ENCODE results near the gene TPD52L2.
"Not testable (repeated sequence)": the region's sequence is repeated elsewhere in the genome, so short reads cannot be mapped to it uniquely, and the experiment has no call there.

TPD52L2 gene

DNA sequence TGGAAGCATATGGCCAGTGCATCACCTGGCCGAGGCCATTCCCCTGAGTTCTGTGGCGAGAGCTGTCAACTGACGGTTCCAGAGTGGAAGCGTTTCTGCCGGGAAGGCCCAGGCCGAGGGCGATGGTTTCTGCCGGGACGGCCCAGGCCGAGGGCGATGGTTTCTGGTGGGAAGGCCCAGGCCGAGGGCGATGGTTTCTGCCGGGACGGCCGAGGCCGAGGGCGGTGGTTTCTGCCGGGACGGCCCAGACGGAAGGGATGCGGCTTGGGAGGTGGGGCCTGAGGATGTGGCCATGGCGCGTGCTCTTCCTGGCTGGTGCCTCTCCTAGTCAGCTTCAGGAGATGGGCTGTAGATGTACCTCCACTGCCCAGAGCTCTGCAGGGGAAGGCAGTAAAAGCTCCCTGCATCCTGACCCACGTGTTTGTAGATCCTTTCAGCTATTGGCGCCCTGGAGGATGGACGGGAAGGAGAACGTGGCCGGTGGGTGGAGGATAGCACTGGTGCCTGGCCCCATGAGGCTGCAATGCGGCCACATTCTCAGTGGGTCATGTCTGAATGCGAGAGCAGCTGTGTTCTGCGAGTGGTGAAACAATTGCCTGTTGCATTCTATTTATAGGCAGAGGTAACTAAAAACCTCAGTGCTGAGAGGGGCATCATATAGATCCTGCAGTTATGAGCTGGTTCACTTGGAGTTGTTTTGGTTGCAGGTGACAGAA lies 12.8 kb downstream of the TPD52L2 start:
- H3K4me3 ChIP-seq (ENCODE audit: control insufficient read depth in 1 of 7, extremely low read depth in 1 of 7, insufficient read depth in 4 of 7, low read depth in 2 of 7, low read length in 6 of 7), result no peak overlapping the region
- ChIA-PET CTCF (interaction anchor here (3.1 kb wide), 1 partner anchor 12 kb away, joined by 13 read pairs; the partner anchor contains the start of gene TPD52L2), POLR2A (interaction anchor here (1.4 kb wide), 1 partner anchor 13 kb away, joined by 3 read pairs; the partner anchor contains the start of gene TPD52L2)
- H3K4me1 ChIP-seq (ENCODE audit: control extremely low read depth in 1 of 4, control insufficient read depth in 4 of 4, insufficient read depth in 4 of 4, low read length in 3 of 4), result peaks cover 0 to 8% (median 6%) of the 10 kb centered on the region in 4 experiments
- DNase-seq, result no peak
- H3K9me3 ChIP-seq (ENCODE audit: control extremely low read depth in 1 of 5, control insufficient read depth in 4 of 5, insufficient read depth in 2 of 5, low read depth in 1 of 5, low read length in 4 of 5), result no peaks in the 10 kb centered on the region
- H3K36me3 ChIP-seq (ENCODE audit: control insufficient read depth in 4 of 4, insufficient read depth in 4 of 4, low read length in 3 of 4), result peaks cover 23 to 68% (median 48%) of the 10 kb centered on the region in 4 experiments
- 89% methylated on average over 26 of the region's 32 CpGs for WGBS (ENCODE audit: insufficient coverage)
- no peak overlapping the region for H3K27ac ChIP-seq (ENCODE audit: insufficient read depth in 1 of 2, low read depth in 1 of 2, low read length in 2 of 2, poor library complexity in 1 of 2, severe bottlenecking in 2 of 2)
- no peaks in the 10 kb centered on the region for H3K27me3 ChIP-seq (replicated peaks in 2 of 5; ENCODE audit: control insufficient read depth in 4 of 5, insufficient read depth in 5 of 5, low read length in 4 of 5)

DNA sequence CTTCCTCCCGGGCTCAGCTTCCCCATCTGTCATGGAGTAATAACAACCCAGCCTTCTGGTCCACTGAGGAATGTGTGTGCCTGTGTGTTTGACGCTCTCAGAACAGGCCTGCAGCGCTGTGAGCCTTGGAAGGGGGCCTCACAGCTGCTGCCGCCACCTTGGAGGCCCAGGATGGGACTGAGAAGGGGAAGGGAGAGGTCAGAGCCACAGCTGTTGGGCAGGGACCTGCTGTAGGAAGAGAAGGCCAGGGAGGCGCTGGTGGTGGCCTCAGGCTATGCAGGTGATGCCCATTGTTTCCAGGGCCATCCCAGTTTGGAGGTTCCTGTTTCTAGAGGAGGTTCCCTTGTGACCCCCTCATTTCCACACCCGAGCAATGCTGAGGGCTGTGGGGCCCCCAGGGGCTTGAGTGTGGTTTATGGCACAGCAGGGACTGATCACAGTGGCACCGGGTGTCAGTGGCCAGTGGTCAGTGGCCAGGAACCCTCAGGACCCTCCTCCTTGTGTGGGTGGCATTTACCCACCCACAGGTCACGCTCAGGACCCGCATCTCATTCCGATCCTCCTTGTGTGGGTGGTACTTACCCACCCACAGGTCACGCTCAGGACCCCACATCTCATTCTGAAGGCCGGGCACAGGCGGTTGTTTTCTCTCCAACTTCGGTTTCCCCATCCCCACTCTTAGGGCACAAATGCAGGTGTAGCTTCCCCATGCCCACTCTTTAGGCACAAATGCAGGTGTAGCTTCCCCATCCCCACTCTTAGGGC lies 14.0 kb downstream of the TPD52L2 start:
- ChIA-PET POLR2A (interaction anchor here (1.4 kb wide), 1 partner anchor 14 kb away, joined by 3 read pairs; the partner anchor contains the start of gene TPD52L2), CTCF (interaction anchor here (0.6 kb wide), 1 partner anchor 154 kb away, joined by 3 read pairs; no protein-coding TSS in a partner anchor)
- Histone ChIP-seq H3K27me3 (replicated peaks in 2 of 5; ENCODE audit: control insufficient read depth in 4 of 5, insufficient read depth in 5 of 5, low read length in 4 of 5) (no peaks in the 10 kb centered on the region), H3K4me3 (ENCODE audit: control insufficient read depth in 1 of 7, extremely low read depth in 1 of 7, insufficient read depth in 4 of 7, low read depth in 2 of 7, low read length in 6 of 7) (no peak overlapping the region), H3K9me3 (ENCODE audit: control extremely low read depth in 1 of 5, control insufficient read depth in 4 of 5, insufficient read depth in 2 of 5, low read depth in 1 of 5, low read length in 4 of 5) (no peaks in the 10 kb centered on the region), H3K4me1 (ENCODE audit: control extremely low read depth in 1 of 4, control insufficient read depth in 4 of 4, insufficient read depth in 4 of 4, low read length in 3 of 4) (peaks cover 0 to 3% (median 0%) of the 10 kb centered on the region in 4 experiments), H3K27ac (ENCODE audit: insufficient read depth in 1 of 2, low read depth in 1 of 2, low read length in 2 of 2, poor library complexity in 1 of 2, severe bottlenecking in 2 of 2) (no peak overlapping the region), H3K36me3 (ENCODE audit: control insufficient read depth in 4 of 4, insufficient read depth in 4 of 4, low read length in 3 of 4) (peaks cover 25 to 71% (median 53%) of the 10 kb centered on the region in 4 experiments)
- 98% methylated on average over 12 of the region's 14 CpGs for WGBS (ENCODE audit: insufficient coverage)
- DNase-seq, result no peak

DNA sequence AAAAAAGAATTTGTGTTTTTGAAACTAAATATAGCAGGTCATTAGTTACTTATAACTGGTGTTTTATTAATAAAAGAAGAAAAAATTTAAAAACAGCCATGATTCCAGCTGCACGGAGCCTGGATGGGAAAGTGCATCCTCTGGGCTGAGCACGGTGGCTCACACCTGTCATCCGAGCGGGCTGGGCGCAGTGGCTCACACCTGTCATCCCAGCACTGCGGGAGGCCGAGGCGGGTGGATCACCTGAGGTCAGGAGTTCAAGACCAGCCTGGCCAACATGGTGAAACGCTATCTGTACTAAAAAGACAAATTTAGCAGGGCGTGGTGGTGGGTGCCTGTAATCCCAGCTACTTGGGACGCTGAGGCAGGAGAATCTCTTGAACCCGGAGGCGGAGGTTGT lies 15.8 kb downstream of the TPD52L2 start:
- not testable (repeated sequence) for H3K27me3 ChIP-seq (replicated peaks in 2 of 5; ENCODE audit: control insufficient read depth in 4 of 5, insufficient read depth in 5 of 5, low read length in 4 of 5)
- peaks cover 18 to 74% (median 52%) of the 10 kb centered on the region in 4 experiments for H3K36me3 ChIP-seq (ENCODE audit: control insufficient read depth in 4 of 4, insufficient read depth in 4 of 4, low read length in 3 of 4)
- CTCF ChIA-PET, result interaction anchor here (1.6 kb wide), 1 partner anchor 8 kb away, joined by 6 read pairs; no protein-coding TSS in a partner anchor

DNA sequence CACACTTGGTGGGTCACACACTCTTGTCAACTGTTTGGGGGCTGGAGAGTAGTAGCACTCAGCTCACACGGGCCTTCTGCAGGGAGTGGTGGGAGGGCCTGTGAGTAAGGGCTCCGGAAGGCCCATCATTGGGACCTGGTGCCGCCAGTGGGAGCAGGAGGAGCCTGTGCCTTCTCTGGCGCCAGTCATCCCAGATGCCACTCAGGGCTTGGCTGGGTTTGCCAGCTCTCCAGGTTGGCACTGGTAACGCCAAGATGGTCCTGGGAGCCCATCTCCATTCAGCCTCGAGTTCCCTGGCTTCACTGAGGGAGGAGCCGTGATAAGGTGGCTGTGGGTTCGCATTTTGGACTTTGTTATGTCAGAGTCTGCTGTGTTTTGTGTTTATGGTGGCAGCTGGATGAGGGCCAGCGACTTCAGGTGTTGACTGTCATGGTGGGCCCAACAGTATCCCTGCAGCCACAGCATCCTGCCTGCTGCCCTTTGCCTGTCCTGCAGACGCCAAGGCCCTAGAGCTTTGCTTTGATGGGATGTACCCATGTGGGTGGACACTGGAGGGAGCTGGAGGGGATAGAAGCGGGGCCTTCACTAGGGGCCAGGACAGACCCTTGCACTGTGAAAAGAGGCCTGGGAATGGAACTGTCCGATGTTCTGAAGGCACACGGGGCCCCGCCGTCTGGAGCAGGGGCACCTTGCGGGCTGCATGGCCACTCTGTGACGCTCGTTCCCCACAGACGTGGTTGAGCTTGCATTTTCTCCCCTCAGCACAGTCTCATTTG lies 16.6 kb downstream of the TPD52L2 start:
- CTCF ChIA-PET, result interaction anchor here (0.8 to 1.6 kb wide), 4 partner anchors 9 to 176 kb away, joined by 3 to 6 read pairs (median 3); no protein-coding TSS in a partner anchor
- no peaks in the 10 kb centered on the region for H3K27me3 ChIP-seq (replicated peaks in 2 of 5; ENCODE audit: control insufficient read depth in 4 of 5, insufficient read depth in 5 of 5, low read length in 4 of 5)
- WGBS (ENCODE audit: insufficient coverage), result 97% methylated on average over 17 of the region's 19 CpGs
- POLR2A ChIA-PET, result no interaction called here
- no peak overlapping the region for H3K27ac ChIP-seq (ENCODE audit: insufficient read depth in 1 of 2, low read depth in 1 of 2, low read length in 2 of 2, poor library complexity in 1 of 2, severe bottlenecking in 2 of 2)
- DNase-seq, result no peak
- peaks cover 12 to 69% (median 51%) of the 10 kb centered on the region in 4 experiments for H3K36me3 ChIP-seq (ENCODE audit: control insufficient read depth in 4 of 4, insufficient read depth in 4 of 4, low read length in 3 of 4)
- H3K4me3 ChIP-seq (ENCODE audit: control insufficient read depth in 1 of 7, extremely low read depth in 1 of 7, insufficient read depth in 4 of 7, low read depth in 2 of 7, low read length in 6 of 7), result no peak overlapping the region
- H3K4me1 ChIP-seq (ENCODE audit: control extremely low read depth in 1 of 4, control insufficient read depth in 4 of 4, insufficient read depth in 4 of 4, low read length in 3 of 4), result peaks cover 0 to 3% (median 0%) of the 10 kb centered on the region in 4 experiments
- H3K9me3 ChIP-seq (ENCODE audit: control extremely low read depth in 1 of 5, control insufficient read depth in 4 of 5, insufficient read depth in 2 of 5, low read depth in 1 of 5, low read length in 4 of 5), result no peaks in the 10 kb centered on the region

More for the DNA sequence above, 15.8 kb downstream of the TPD52L2 start:
- H3K9me3 ChIP-seq (ENCODE audit: control extremely low read depth in 1 of 5, control insufficient read depth in 4 of 5, insufficient read depth in 2 of 5, low read depth in 1 of 5, low read length in 4 of 5); H3K4me3 ChIP-seq (ENCODE audit: control insufficient read depth in 1 of 7, extremely low read depth in 1 of 7, insufficient read depth in 4 of 7, low read depth in 2 of 7, low read length in 6 of 7); H3K27ac ChIP-seq (ENCODE audit: insufficient read depth in 1 of 2, low read depth in 1 of 2, low read length in 2 of 2, poor library complexity in 1 of 2, severe bottlenecking in 2 of 2); DNase-seq; H3K4me1 ChIP-seq (ENCODE audit: control extremely low read depth in 1 of 4, control insufficient read depth in 4 of 4, insufficient read depth in 4 of 4, low read length in 3 of 4); POLR2A ChIA-PET: not testable (repeated sequence)
- 94% methylated on average over 13 of the region's 13 CpGs for WGBS (ENCODE audit: insufficient coverage)

DNA sequence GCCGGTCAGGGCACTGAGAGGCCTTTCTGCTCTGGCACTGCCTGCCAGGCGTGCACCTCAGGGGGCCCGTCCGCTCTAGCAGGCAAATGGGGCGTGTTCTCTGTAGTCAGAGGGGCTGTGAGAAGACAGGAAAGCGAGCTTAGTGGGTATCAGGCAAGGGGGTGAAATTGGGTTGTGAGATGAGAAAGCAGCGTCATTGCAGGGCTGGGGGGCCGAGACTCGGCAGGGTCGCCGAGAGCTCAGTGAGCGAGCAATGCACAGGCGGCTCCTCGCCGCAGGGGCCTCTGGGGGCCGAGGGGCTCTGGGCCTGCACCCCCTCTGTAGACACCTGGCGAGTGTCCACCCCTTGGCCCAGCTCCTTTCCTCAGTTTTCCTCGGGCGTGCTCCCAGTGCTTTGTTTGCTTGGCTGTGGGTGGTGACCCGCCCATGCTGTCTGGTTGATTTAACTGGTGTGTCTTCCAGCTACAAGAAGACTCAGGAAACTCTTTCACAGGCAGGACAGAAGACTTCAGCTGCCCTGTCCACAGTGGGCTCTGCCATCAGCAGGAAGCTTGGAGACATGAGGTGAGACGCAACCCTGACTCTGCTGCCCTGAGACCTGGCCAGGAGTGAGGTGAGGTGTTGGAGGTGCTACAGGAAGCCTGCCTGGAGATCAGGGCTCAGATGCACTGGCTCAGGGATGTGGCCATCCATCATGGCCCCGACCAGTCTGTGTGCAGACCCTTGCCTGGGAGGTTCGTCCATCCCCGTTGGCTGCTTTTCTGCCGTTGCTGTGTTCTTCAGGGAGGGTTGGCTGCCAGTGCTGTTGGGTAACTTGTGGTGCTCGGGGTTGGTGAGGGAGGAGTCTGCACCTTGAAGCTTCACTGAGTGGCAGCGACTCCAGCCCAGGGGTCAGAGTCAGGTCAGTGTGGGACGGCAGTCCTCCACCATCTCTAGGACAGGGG lies 17.5 kb downstream of the TPD52L2 start:
- DNase-seq, result no peak
- Histone ChIP-seq H3K4me3 (ENCODE audit: control insufficient read depth in 1 of 7, extremely low read depth in 1 of 7, insufficient read depth in 4 of 7, low read depth in 2 of 7, low read length in 6 of 7) (no peak overlapping the region), H3K9me3 (ENCODE audit: control extremely low read depth in 1 of 5, control insufficient read depth in 4 of 5, insufficient read depth in 2 of 5, low read depth in 1 of 5, low read length in 4 of 5) (no peaks in the 10 kb centered on the region), H3K27ac (ENCODE audit: insufficient read depth in 1 of 2, low read depth in 1 of 2, low read length in 2 of 2, poor library complexity in 1 of 2, severe bottlenecking in 2 of 2) (no peak overlapping the region), H3K36me3 (ENCODE audit: control insufficient read depth in 4 of 4, insufficient read depth in 4 of 4, low read length in 3 of 4) (peaks cover 11 to 73% (median 52%) of the 10 kb centered on the region in 4 experiments), H3K27me3 (replicated peaks in 2 of 5; ENCODE audit: control insufficient read depth in 4 of 5, insufficient read depth in 5 of 5, low read length in 4 of 5) (no peaks in the 10 kb centered on the region), H3K4me1 (ENCODE audit: control extremely low read depth in 1 of 4, control insufficient read depth in 4 of 4, insufficient read depth in 4 of 4, low read length in 3 of 4) (peaks cover 0 to 3% (median 0%) of the 10 kb centered on the region in 4 experiments)
- ChIA-PET CTCF (interaction anchor here (0.8 to 1.7 kb wide), 5 partner anchors 10 to 175 kb away, joined by 3 to 6 read pairs (median 3); no protein-coding TSS in a partner anchor), POLR2A (no interaction called here)
- WGBS (ENCODE audit: insufficient coverage), result 97% methylated on average over 25 of the region's 28 CpGs

DNA sequence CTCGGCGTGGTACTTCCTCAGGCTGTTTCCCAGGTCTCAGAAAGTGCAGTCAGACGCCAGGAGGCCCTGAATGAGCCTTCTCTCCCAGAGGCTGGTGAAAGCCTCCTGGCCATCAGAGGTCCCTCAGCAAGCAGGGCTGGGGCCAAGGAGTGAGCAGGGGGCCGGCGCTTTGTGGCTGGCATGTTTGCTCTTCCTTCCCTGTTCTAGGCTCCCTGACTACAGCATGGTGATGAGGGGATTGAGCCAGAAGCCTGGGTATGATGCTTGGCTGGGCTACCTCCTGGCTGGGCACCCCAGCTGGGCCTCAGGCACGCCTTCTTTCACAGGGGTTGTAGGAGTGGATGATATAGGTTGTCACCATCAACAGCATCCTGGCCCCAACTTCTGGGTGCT lies 18.1 kb downstream of the TPD52L2 start:
- CTCF ChIA-PET, result interaction anchor here (1.7 kb wide), 1 partner anchor 12 kb away, joined by 3 read pairs; no protein-coding TSS in a partner anchor
- H3K36me3 ChIP-seq (ENCODE audit: control insufficient read depth in 4 of 4, insufficient read depth in 4 of 4, low read length in 3 of 4), result peaks cover 12 to 74% (median 52%) of the 10 kb centered on the region in 4 experiments

More for the DNA sequence above, 18.1 kb downstream of the TPD52L2 start:
- H3K27me3 ChIP-seq (replicated peaks in 2 of 5; ENCODE audit: control insufficient read depth in 4 of 5, insufficient read depth in 5 of 5, low read length in 4 of 5), result no peaks in the 10 kb centered on the region
- H3K4me1 ChIP-seq (ENCODE audit: control extremely low read depth in 1 of 4, control insufficient read depth in 4 of 4, insufficient read depth in 4 of 4, low read length in 3 of 4), result no peaks in the 10 kb centered on the region
- no peak for DNase-seq
- H3K9me3 ChIP-seq (ENCODE audit: control extremely low read depth in 1 of 5, control insufficient read depth in 4 of 5, insufficient read depth in 2 of 5, low read depth in 1 of 5, low read length in 4 of 5), result no peaks in the 10 kb centered on the region
- 96% methylated on average over 3 of the region's 6 CpGs for WGBS (ENCODE audit: insufficient coverage)
- H3K4me3 ChIP-seq (ENCODE audit: control insufficient read depth in 1 of 7, extremely low read depth in 1 of 7, insufficient read depth in 4 of 7, low read depth in 2 of 7, low read length in 6 of 7), result no peak overlapping the region
- no peak overlapping the region for H3K27ac ChIP-seq (ENCODE audit: insufficient read depth in 1 of 2, low read depth in 1 of 2, low read length in 2 of 2, poor library complexity in 1 of 2, severe bottlenecking in 2 of 2)
- POLR2A ChIA-PET, result no interaction called here

Measured in common myeloid progenitor, CD34-positive (primary cell).